ENCODE measurements around the gene PDE4D. TPM values are rescaled to one million over a fixed set of nuclear protein-coding genes. Genes with fewer than 3 reads are reported as not detected.

The PDE4D gene
- total RNA-seq, 1 experiment from 2014 or later = 3.3 TPM

GRCh38 chr5:59532979-59533729 is 360.4 kb downstream of the PDE4D start (continued):
- no peak for TF ChIP-seq FOXJ3 (CRISPR knock-in tag; IDR thresholded peaks at IDR 0.05; ENCODE audit: borderline replicate concordance)

GRCh38 chr5:59529239-59529638 is 364.3 kb downstream of the PDE4D start:
- Mint-ChIP-seq H3K36me3 (peaks cover 18% of the 10 kb centered on the region), H3K9me3 (peaks cover 18% of the 10 kb centered on the region), H3K4me1 (peaks cover 28% of the 10 kb centered on the region), H3K27ac (no peak overlapping the region), H3K27me3 (ENCODE audit: low read depth) (no peaks in the 10 kb centered on the region), H3K4me3 (no peak overlapping the region)
- no peak for TF ChIP-seq CREM (CRISPR knock-in tag; IDR thresholded peaks at IDR 0.05)
- ATAC-seq (no peak), DNase-seq (ENCODE audit: low spot score) (no peak)
- CTCF ChIA-PET = no interaction called here
- POLR2A ChIA-PET = no interaction called here

DNA sequence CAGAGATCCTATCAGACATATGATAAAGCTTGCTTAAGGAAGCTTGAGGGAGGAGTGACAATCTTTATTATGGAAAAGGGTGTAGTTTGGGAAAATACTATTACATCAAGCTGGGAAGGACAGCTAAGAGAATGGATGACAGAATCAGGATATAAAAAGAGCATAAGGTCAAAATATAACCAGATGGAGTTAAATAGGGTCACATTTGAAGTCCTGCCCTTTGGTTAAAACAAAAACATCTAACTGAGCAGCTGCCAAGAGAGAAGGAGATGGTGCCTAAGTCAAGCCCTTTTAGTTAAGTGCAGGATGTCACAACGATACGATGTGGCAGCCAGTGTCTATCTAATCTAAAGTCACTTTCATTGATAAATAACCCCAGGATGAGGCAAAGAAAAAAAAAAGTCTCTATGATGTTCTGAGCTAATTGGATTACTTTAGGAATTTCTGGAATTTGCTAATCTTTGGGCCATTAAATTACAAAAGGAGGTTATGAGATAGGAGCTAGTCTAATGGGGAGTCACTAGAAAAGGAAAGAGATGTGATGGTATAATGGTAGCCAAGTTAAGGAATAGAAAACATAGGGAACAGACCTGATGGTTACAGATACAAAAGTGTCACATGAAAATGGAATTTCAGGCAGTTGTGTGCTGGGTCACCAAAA is 365.2 kb downstream of the PDE4D start:
- ATAC-seq = peak; percentile 32
- H3K36me3 Mint-ChIP-seq = peaks cover 26% of the 10 kb centered on the region
- no peak for DNase-seq (ENCODE audit: low spot score)
- H3K27ac Mint-ChIP-seq = no peak overlapping the region
- peaks cover 27% of the 10 kb centered on the region for H3K4me1 Mint-ChIP-seq
- H3K4me3 Mint-ChIP-seq = no peak overlapping the region
- TF ChIP-seq SMAD4 (CRISPR knock-in tag; IDR thresholded peaks at IDR 0.05) (no peak), FOXJ3 (CRISPR knock-in tag; IDR thresholded peaks at IDR 0.05; ENCODE audit: borderline replicate concordance) (no peak), CREM (CRISPR knock-in tag; IDR thresholded peaks at IDR 0.05) (no peak), CTCF (IDR thresholded peaks at IDR 0.05) (no peak), GTF2I (CRISPR knock-in tag; conservative IDR thresholded peaks at IDR 0.05) (no peak), EMX1 (CRISPR knock-in tag; IDR thresholded peaks at IDR 0.05) (no peak), FOXP1 (CRISPR knock-in tag; IDR thresholded peaks at IDR 0.05; ENCODE audit: borderline replicate concordance) (no peak), OVOL2 (CRISPR knock-in tag; IDR thresholded peaks at IDR 0.05; ENCODE audit: borderline replicate concordance) (no peak), CBFB (CRISPR knock-in tag; IDR thresholded peaks at IDR 0.05; ENCODE audit: low read depth) (no peak), ATF1 (CRISPR knock-in tag; IDR thresholded peaks at IDR 0.05) (no peak), HMGA2 (CRISPR knock-in tag; IDR thresholded peaks at IDR 0.05) (no peak), KAT7 (CRISPR knock-in tag; IDR thresholded peaks at IDR 0.05; ENCODE audit: borderline replicate concordance) (no peak), SP1 (CRISPR knock-in tag; conservative IDR thresholded peaks at IDR 0.05) (no peak), MXD4 (CRISPR knock-in tag; IDR thresholded peaks at IDR 0.05; ENCODE audit: borderline replicate concordance) (no peak), ELF4 (CRISPR knock-in tag; IDR thresholded peaks at IDR 0.05; ENCODE audit: low read depth) (no peak), TCF7 (CRISPR knock-in tag; IDR thresholded peaks at IDR 0.05; ENCODE audit: low read depth) (no peak)
- TF ChIP-seq, protein P1, sequence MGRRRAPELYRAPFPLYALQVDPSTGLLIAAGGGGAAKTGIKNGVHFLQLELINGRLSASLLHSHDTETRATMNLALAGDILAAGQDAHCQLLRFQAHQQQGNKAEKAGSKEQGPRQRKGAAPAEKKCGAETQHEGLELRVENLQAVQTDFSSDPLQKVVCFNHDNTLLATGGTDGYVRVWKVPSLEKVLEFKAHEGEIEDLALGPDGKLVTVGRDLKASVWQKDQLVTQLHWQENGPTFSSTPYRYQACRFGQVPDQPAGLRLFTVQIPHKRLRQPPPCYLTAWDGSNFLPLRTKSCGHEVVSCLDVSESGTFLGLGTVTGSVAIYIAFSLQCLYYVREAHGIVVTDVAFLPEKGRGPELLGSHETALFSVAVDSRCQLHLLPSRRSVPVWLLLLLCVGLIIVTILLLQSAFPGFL (CRISPR knock-in tag; IDR thresholded peaks at IDR 0.05; ENCODE audit: borderline replicate concordance) = no peak
- TF ChIP-seq, protein P2, sequence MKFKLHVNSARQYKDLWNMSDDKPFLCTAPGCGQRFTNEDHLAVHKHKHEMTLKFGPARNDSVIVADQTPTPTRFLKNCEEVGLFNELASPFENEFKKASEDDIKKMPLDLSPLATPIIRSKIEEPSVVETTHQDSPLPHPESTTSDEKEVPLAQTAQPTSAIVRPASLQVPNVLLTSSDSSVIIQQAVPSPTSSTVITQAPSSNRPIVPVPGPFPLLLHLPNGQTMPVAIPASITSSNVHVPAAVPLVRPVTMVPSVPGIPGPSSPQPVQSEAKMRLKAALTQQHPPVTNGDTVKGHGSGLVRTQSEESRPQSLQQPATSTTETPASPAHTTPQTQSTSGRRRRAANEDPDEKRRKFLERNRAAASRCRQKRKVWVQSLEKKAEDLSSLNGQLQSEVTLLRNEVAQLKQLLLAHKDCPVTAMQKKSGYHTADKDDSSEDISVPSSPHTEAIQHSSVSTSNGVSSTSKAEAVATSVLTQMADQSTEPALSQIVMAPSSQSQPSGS (CRISPR knock-in tag; IDR thresholded peaks at IDR 0.05; ENCODE audit: borderline replicate concordance, low read depth) = no peak
- TF ChIP-seq, protein P3, sequence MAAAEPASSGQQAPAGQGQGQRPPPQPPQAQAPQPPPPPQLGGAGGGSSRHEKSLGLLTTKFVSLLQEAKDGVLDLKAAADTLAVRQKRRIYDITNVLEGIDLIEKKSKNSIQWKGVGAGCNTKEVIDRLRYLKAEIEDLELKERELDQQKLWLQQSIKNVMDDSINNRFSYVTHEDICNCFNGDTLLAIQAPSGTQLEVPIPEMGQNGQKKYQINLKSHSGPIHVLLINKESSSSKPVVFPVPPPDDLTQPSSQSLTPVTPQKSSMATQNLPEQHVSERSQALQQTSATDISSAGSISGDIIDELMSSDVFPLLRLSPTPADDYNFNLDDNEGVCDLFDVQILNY (CRISPR knock-in tag; IDR thresholded peaks at IDR 0.05) = no peak
- H3K9me3 Mint-ChIP-seq = peaks cover 27% of the 10 kb centered on the region
- H3K27me3 Mint-ChIP-seq (ENCODE audit: low read depth) = no peaks in the 10 kb centered on the region
- ChIA-PET CTCF (no interaction called here), POLR2A (no interaction called here)
